ENCODE results near the gene GPR89B. TPM values are rescaled to one million over a fixed set of nuclear protein-coding genes. Genes with fewer than 3 reads are reported as not detected.
A peak's percentile ranks its signal among the peaks of the same experiment; 100 is the strongest.
"Not testable (repeated sequence)": the region's sequence is repeated elsewhere in the genome, so short reads cannot be mapped to it uniquely, and the experiment has no call there.

Gene GPR89B
- total and polyA plus RNA-seq, 9 of the 15 experiments (the other 6 are each of a cell fraction or from before 2014, with no cell fraction given) = 9.3 to 39.3 (median 19.6) TPM

- TF ChIP-seq CHAMP1 (IDR thresholded peaks at IDR 0.05) (0 out of 2 replicates have a peak, but pooled peaks have one; percentile 24), CREB5 (CRISPR knock-in tag; IDR thresholded peaks at IDR 0.05) (0 out of 2 replicates have a peak, but pooled peaks have one; percentile 64), POLR2A (conservative IDR thresholded peaks at IDR 0.05) (peak; percentile 100), THAP7 (CRISPR knock-in tag; IDR thresholded peaks at IDR 0.05) (peak; percentile 84), ZNF174 (CRISPR knock-in tag; IDR thresholded peaks at IDR 0.05) (0 out of 2 replicates have a peak, but pooled peaks have one; percentile 62), CAMTA2 (CRISPR knock-in tag; conservative IDR thresholded peaks at IDR 0.05) (peak; percentile 79; the same call in 1 of the 2 replicates), POLR2B (IDR thresholded peaks at IDR 0.05; ENCODE audit: low read depth, partially characterized antibody) (peak; percentile 99), ZBED1 (IDR thresholded peaks at IDR 0.05) (peak; percentile 98), NCOR1 (IDR thresholded peaks at IDR 0.05) (peak; percentile 95), ERF (CRISPR knock-in tag; IDR thresholded peaks at IDR 0.05) (peak; percentile 95), TCF7L2 (IDR thresholded peaks at IDR 0.05; ENCODE audit: low read depth, low read length) (peak; percentile 34; the same call in 1 of the 2 replicates), CSDE1 (IDR thresholded peaks at IDR 0.05) (peak in 1 of 2 experiments; percentile 99; a peak in 2 of 4 replicates), ZNF764 (CRISPR knock-in tag; IDR thresholded peaks at IDR 0.05; ENCODE audit: low read depth) (peak; percentile 77; the same call in 1 of the 2 replicates), TAF9B (IDR thresholded peaks at IDR 0.05; ENCODE audit: partially characterized antibody) (peak; percentile 95), GTF2F1 (IDR thresholded peaks at IDR 0.05; ENCODE audit: low read depth, low read length) (peak; percentile 96), SRF (CRISPR knock-in tag; IDR thresholded peaks at IDR 0.05) (peak; percentile 55 to 83; a peak in 2 of 4 replicates), GTF2E2 (tag; IDR thresholded peaks at IDR 0.05) (peak; percentile 99), POLR2AphosphoS2 (IDR thresholded peaks at IDR 0.05; ENCODE audit: low read length) (peak; percentile 98), NR2C1 (tag; IDR thresholded peaks at IDR 0.05) (peak; percentile 53; the same call in 1 of the 2 replicates), ZKSCAN8 (CRISPR knock-in tag; IDR thresholded peaks at IDR 0.05) (peak; percentile 19; the same call in 1 of the 2 replicates), NCOA1 (IDR thresholded peaks at IDR 0.05; ENCODE audit: low read depth) (peak; percentile 50; the same call in 1 of the 2 replicates), EWSR1 (IDR thresholded peaks at IDR 0.05; ENCODE audit: borderline replicate concordance, low read depth, partially characterized antibody) (peak; percentile 89), ZNF436 (CRISPR knock-in tag; IDR thresholded peaks at IDR 0.05) (peak; percentile 83), NONO (IDR thresholded peaks at IDR 0.05; ENCODE audit: low read depth in 2 of 2, low read length in 1 of 2) (peak; percentile 85 to 90)
- not testable (repeated sequence) for TF ChIP-seq NR2C1 (IDR thresholded peaks at IDR 0.05)
These were observed 110.5 kb downstream of the GPR89B start (continued) for GRCh38 chr1:148038462-148039333.

Measured in K562 (cell line).